Left lung (tissue), 10 donors: ENCODE data around the gene BAHCC1. TPM values are rescaled to one million over a fixed set of nuclear protein-coding genes. Genes with fewer than 3 reads are reported as not detected.

Experiments used
- ATAC-seq: fragments of 200-7000 bp; cut with Tn5 transposase; one replicate; pipeline ENCODE4 v1.9.1; 2020; ENCODE audit warnings: moderate library complexity
- DNase-seq, 4 donors: peaks; one replicate each; pipeline ENCODE4 v3.0.0-alpha.2; 2013 to 2020
- H3K27ac ChIP-seq, 2 donors: fragments of 200-600 bp; sonication (generic) in 1 of 2; one replicate each; pipeline versions ENCODE4 v1.5.0 to v1.8.0; 2020 to 2021
- H3K27me3 ChIP-seq, 2 donors: fragments of 200-600 bp; sonication (generic) in 1 of 2; one replicate each; pipeline versions ENCODE4 v1.5.0 to v1.8.0; 2020 to 2021
- H3K36me3 ChIP-seq, 2 donors: fragments of 200-600 bp; sonication (generic) in 1 of 2; one replicate each; pipeline versions ENCODE4 v1.5.0 to v1.8.0; 2020 to 2021
- H3K4me1 ChIP-seq, 2 donors: fragments of 200-600 bp; one replicate each; pipeline ENCODE4 v1.8.0; 2021
- H3K4me3 ChIP-seq, 2 donors: fragments of 200-600 bp; sonication (generic) in 1 of 2; one replicate each; pipeline versions ENCODE4 v1.5.0 to v1.8.0; 2020 to 2021; ENCODE audit warnings: mild to moderate bottlenecking in 1 of 2
- H3K9me3 ChIP-seq, 2 donors: fragments of 200-600 bp; sonication (generic) in 1 of 2; one replicate each; pipeline versions ENCODE4 v1.5.0 to v1.8.0; 2020 to 2021
- intact Hi-C, 2 donors: fragments of 100-400 bp; cut with DNase I; formaldehyde crosslinking; loops; one replicate each; pipeline versions ENCODE4 v1.11.2 to v1.14.2; 2022
- polyA plus RNA-seq, 6 donors: library from polyadenylated mRNA; unstranded; fragments of 120-200 nt; gene quantifications; one replicate each; pipeline ENCODE4 v1.2.1, GENCODE V29; 2013; ENCODE audit not compliant: insufficient read length in 6 of 6
- total RNA-seq, 2 donors: library from RNA; stranded (reverse); fragmentation: NEBNext Ultra II Directional; extraction: Animal tissue kit (Norgen Biotek cat#: 25700); gene quantifications; one replicate each; pipeline ENCODE4 v1.2.1, GENCODE V29; 2021
- TF ChIP-seq, protein P1 (sequence below), 2 donors: fragments of 200-600 bp; sonication (generic) in 1 of 2; IDR thresholded peaks; one replicate each; pipeline versions ENCODE4 v1.5.0 to v1.8.0; 2021; ENCODE audit warnings: antibody characterized with exemption in 2 of 2
- donor health status: DM: no; HTN: yes; CAD: no.
- donor health status: DM: no; HTN: no; CAD: no.

The BAHCC1 gene
- total and polyA plus RNA-seq, 8 donors, result 13.6 to 28.5 (median 21.4) TPM

DNA sequence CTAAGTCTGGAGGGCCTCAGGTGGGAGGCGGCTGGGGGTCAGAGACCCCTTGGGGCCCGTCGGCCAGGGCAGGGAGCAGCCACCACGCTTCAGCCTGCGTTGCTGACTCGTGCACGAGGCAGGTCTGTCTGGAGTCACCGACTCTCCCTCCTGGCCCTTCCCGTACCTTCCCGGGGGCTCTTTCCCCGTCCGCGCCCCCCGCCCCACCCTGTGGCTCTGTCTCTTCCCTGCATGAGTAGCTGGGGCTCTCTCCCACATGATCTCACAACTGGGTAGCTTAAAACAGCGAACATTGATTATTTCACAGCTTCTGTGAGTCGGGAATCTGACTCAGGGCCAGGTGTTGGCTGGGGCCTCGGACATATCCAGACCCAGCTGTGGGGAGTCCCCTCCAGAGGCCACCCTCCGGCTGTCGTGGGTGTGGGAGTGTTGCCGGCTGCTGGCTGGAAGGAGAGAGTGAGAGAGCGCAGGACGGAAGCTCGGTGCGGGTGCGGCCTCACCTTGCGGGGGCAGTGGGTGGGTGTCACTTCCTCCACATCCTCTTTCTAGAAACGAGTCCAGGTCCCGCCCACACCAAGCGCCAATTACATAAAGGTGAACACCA, 17.3 kb downstream of the BAHCC1 start:
- ATAC-seq (no peak), DNase-seq (no peak)
- no peaks in the 10 kb centered on the region for H3K9me3 ChIP-seq
- no peaks in the 10 kb centered on the region for H3K36me3 ChIP-seq
- intact Hi-C loops, result no loop called here
- no peak overlapping the region for H3K4me3 ChIP-seq
- TF ChIP-seq, protein P1, sequence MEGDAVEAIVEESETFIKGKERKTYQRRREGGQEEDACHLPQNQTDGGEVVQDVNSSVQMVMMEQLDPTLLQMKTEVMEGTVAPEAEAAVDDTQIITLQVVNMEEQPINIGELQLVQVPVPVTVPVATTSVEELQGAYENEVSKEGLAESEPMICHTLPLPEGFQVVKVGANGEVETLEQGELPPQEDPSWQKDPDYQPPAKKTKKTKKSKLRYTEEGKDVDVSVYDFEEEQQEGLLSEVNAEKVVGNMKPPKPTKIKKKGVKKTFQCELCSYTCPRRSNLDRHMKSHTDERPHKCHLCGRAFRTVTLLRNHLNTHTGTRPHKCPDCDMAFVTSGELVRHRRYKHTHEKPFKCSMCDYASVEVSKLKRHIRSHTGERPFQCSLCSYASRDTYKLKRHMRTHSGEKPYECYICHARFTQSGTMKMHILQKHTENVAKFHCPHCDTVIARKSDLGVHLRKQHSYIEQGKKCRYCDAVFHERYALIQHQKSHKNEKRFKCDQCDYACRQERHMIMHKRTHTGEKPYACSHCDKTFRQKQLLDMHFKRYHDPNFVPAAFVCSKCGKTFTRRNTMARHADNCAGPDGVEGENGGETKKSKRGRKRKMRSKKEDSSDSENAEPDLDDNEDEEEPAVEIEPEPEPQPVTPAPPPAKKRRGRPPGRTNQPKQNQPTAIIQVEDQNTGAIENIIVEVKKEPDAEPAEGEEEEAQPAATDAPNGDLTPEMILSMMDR (IDR thresholded peaks at IDR 0.05), result no peak
- peaks cover 6 to 29% of the 10 kb centered on the region in 2 donors for H3K4me1 ChIP-seq
- H3K27ac ChIP-seq, result no peak overlapping the region
- peaks cover 0 to 18% of the 10 kb centered on the region in 2 donors for H3K27me3 ChIP-seq

DNA sequence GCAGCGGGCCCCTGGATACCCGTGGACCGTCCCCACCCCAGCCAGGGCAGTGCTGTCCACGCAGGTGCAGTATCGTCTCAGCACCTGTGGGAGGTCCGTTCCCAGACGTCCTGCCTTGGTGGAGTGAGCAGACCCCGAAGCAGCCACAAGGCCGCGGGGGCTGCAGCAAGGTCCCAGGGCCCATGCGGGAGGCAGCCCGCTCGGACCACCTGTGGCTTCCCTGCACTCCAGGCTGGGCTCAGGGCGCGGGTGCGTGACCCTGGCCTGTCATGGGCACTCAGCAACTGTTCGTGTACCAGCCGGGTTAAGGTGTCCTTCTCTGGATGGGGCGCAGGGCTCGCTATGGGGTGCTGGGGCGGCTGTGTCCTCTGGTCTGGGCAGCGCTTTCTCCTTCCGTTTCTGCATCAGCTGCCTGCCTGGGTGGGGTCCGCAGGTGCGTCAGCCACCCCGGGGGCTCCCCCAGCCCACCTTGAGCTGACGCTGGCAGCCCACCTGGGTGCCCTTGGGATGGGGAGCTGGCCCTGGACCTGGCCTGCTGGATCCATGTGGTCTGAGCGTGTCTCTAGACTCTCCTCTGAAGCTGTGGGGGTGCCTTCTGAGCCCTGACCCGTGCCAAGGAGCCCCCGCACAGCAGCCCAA, 18.4 kb downstream of the BAHCC1 start:
- TF ChIP-seq, protein P1 (IDR thresholded peaks at IDR 0.05), result no peak
- intact Hi-C loops, result no loop called here
- Histone ChIP-seq H3K27me3 (peaks cover 0 to 18% of the 10 kb centered on the region in 2 donors), H3K9me3 (no peaks in the 10 kb centered on the region), H3K4me3 (no peak overlapping the region), H3K4me1 (peaks cover 6 to 37% of the 10 kb centered on the region in 2 donors), H3K36me3 (no peaks in the 10 kb centered on the region), H3K27ac (no peak overlapping the region)
- DNase-seq, result no peak
- no peak for ATAC-seq

DNA sequence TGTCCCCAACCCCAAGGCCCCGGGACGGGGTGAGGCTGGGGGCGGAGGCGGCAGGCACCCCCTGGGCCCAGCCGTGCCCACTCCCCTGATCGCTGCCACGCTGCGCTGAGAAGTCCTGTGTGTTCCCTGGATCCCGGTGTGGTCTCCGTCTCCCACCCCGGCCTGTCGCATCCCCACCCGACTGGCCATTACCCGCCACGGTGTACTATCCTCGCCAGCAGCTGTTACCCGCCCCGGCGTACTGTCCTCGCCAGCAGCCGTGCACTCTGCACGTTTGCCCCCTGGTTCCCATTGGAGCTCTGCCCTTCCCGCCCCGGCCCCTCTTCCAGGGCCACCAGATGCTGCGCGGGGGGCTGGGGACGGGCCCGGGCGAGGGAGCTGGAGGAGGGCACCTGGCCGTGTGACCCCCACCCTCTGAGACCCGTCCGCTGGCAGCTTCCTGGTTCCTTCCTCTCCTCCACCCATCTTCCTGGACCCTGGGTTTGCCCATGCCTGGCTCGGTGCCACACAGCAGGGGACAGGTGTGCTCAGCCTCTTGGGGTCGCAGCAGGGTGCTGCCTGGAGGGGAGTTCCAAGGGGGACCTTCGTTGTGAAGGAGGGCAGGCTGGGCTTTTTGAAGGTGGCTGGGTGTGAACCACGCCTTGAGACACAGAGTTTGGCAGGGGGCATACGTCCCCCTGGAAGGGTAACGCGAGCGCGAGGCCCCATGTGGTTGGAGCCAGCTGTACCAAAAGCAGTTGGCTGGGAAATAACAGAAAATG, 19.7 kb downstream of the BAHCC1 start:
- no peaks in the 10 kb centered on the region for H3K9me3 ChIP-seq
- no peak for ATAC-seq
- no peak overlapping the region for H3K4me3 ChIP-seq
- no peaks in the 10 kb centered on the region for H3K36me3 ChIP-seq
- intact Hi-C loops, result no loop called here
- peaks cover 13 to 41% of the 10 kb centered on the region in 2 donors for H3K4me1 ChIP-seq
- H3K27me3 ChIP-seq, result peaks cover 0 to 26% of the 10 kb centered on the region in 2 donors
- H3K27ac ChIP-seq, result no peak overlapping the region
- DNase-seq, result no peak
- TF ChIP-seq, protein P1 (IDR thresholded peaks at IDR 0.05), result no peak

DNA sequence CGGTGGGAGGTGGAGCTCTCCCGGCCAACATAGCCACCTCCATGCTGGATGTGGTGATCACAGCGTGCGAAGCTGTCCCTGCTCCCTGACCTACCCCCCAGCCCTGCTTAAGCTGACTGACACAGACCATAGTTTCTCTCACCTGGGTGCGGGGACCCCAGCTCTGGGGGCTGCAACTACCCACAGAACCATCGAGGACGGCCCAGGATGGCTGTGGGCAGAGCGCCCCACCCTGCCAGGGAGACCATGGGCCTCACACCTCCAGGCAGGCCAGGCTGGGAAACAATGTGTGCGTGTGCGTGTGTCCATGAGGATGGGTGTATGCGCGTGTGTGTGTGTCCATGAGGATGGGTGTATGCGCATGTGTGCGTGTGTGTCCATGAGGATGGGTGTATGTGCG, 20.4 kb downstream of the BAHCC1 start:
- intact Hi-C loops, result no loop called here
- H3K9me3 ChIP-seq, result no peaks in the 10 kb centered on the region
- DNase-seq (no peak), ATAC-seq (no peak)
- TF ChIP-seq, protein P1 (IDR thresholded peaks at IDR 0.05), result no peak
- H3K27me3 ChIP-seq, result peaks cover 0 to 31% of the 10 kb centered on the region in 2 donors
- no peak overlapping the region for H3K4me3 ChIP-seq
- H3K36me3 ChIP-seq, result no peaks in the 10 kb centered on the region
- H3K27ac ChIP-seq, result no peak overlapping the region
- H3K4me1 ChIP-seq, result peaks cover 21 to 48% of the 10 kb centered on the region in 2 donors

DNA sequence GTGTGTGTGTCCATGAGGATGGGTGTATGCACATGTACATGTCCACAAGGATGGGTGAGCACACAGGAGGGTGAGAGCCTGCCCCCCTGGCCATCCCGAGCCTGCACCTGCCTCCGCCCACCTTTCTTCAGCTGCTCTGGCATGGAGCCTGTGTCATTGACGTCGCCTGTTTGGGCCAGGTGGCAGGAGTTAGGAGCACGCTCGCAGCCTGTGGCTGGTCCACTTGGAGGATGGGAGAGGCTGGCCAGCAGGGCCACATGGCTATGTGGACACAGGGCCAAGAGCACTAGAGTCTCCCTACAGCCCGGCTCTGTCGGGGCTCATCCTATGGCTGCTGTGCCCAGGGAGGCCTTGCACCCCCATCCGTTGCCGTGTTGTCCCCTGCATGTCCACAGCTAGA, 21.4 kb downstream of the BAHCC1 start:
- ATAC-seq (no peak), DNase-seq (no peak)
- intact Hi-C loops, result no loop called here
- no peaks in the 10 kb centered on the region for H3K9me3 ChIP-seq
- peaks cover 0 to 29% of the 10 kb centered on the region in 2 donors for H3K27me3 ChIP-seq
- H3K4me1 ChIP-seq, result peaks cover 30 to 57% of the 10 kb centered on the region in 2 donors
- TF ChIP-seq, protein P1 (IDR thresholded peaks at IDR 0.05), result no peak
- H3K36me3 ChIP-seq, result no peaks in the 10 kb centered on the region
- H3K4me3 ChIP-seq, result no peak overlapping the region
- no peak overlapping the region for H3K27ac ChIP-seq
